ENCODE measurements around the gene NFS1. TPM values are rescaled to one million over a fixed set of nuclear protein-coding genes. Genes with fewer than 3 reads are reported as not detected.

NFS1 gene
- total and polyA plus RNA-seq, 2 of the 4 experiments (the other 2 are of a cell fraction), result 16.5 to 35.6 TPM

GRCh38 chr20:35698298-35699126, 640 bp downstream of the NFS1 start:
- peak overlapping the region; percentile 95 for H3K23ac ChIP-seq (ENCODE audit: low read depth, low read length)
- no peaks in the 10 kb centered on the region for H3K9me3 ChIP-seq (ENCODE audit: control insufficient read depth, insufficient read depth, low read length)
- ChIA-PET CTCF (no interaction called here), POLR2A (ENCODE audit: unreplicated experiment) (no interaction called here)
- H3K4me3 ChIP-seq (ENCODE audit: insufficient read depth, low read depth, low read length), result peak overlapping the region; percentile 73
- no peak for DNase-seq
- peak overlapping the region; percentile 35 for H4K5ac ChIP-seq (ENCODE audit: low read depth, low read length)
- peaks cover 17% of the 10 kb centered on the region for H4K20me1 ChIP-seq (ENCODE audit: insufficient read depth, low read length)
- peak overlapping the region; percentile 52 for H3K4ac ChIP-seq (ENCODE audit: low read depth, low read length)
- peak overlapping the region; percentile 14; the same call in 1 of the 2 replicates for H2BK120ac ChIP-seq (ENCODE audit: low read depth, low read length)
- peaks cover 11% of the 10 kb centered on the region for H3K9me1 ChIP-seq (ENCODE audit: insufficient read depth, low read length)
- peaks cover 25% of the 10 kb centered on the region for H3K36me3 ChIP-seq (ENCODE audit: control insufficient read depth, insufficient read depth, low read length)
- dilution Hi-C loops (cut with HindIII; ENCODE audit: low sequenced_read_pairs, unreplicated experiment), result no loop called here
- peak overlapping the region; percentile 13; the same call in 1 of the 2 replicates for H3K56ac ChIP-seq (ENCODE audit: extremely low read depth, insufficient read depth, low read length)
- peaks cover 26 to 66% of the 10 kb centered on the region in 2 experiments for H3K79me1 ChIP-seq (ENCODE audit: low read depth in 1 of 2, low read length in 2 of 2)
- peak overlapping the region; percentile 22 for H3K27ac ChIP-seq (ENCODE audit: insufficient read depth, low read length)
- H2AFZ ChIP-seq (replicated peaks; ENCODE audit: low read length, poor library complexity), result peak overlapping the region; percentile 94
- intact Hi-C loops (cut with micrococcal nuclease), result loop anchor here (2.0 to 5.0 kb wide), 2 partner anchors 186 to 254 kb away; partner anchors contain the start of gene SCAND1
- H3K18ac ChIP-seq (ENCODE audit: low read depth, low read length), result no peak overlapping the region
- in situ Hi-C loops (cut with MboI; ENCODE audit: low sequenced_read_pairs), result no loop called here
- 2% methylated on average over 21 of the region's 37 CpGs; no CpG with 5 or more reads in 1 of the 2 experiments for WGBS, 2 experiments (ENCODE audit: extremely low coverage in 2 of 2, insufficient read length in 1 of 2)
- peak overlapping the region; percentile 86 to 90 for H4K8ac ChIP-seq (ENCODE audit: low read depth in 2 of 2, low read length in 2 of 2)
- H2BK15ac ChIP-seq (ENCODE audit: low read depth, low read length), result no peak overlapping the region
- peak overlapping the region; percentile 87 for H3K14ac ChIP-seq (replicated peaks; ENCODE audit: low read depth, low read length)
- H4K91ac ChIP-seq (ENCODE audit: insufficient read depth, low read depth, low read length), result peak overlapping the region; percentile 54
- H3K4me1 ChIP-seq (ENCODE audit: control insufficient read depth, insufficient read depth, low read length), result peaks cover 5% of the 10 kb centered on the region
- H2AK5ac ChIP-seq (ENCODE audit: low read depth, low read length), result peak overlapping the region; percentile 22; the same call in 1 of the 2 replicates
- no peaks in the 10 kb centered on the region for H3K27me3 ChIP-seq (ENCODE audit: control insufficient read depth, insufficient read depth, low read length)
- no peak overlapping the region for H2BK20ac ChIP-seq (ENCODE audit: low read depth, low read length)
- peak overlapping the region; percentile 44 for H3K9ac ChIP-seq (ENCODE audit: low read depth, low read length)
- TF ChIP-seq CHD1 (IDR thresholded peaks at IDR 0.05; ENCODE audit: low read depth, low read length), result no peak
- no peak for TF ChIP-seq SMC3 (IDR thresholded peaks at IDR 0.05; ENCODE audit: low read depth, low read length)
- TF ChIP-seq CTCF (conservative IDR thresholded peaks at IDR 0.05; ENCODE audit: low read depth, low read length), result no peak
- no peak for TF ChIP-seq RFX5 (IDR thresholded peaks at IDR 0.05; ENCODE audit: low read depth, low read length)
- TF ChIP-seq NFE2L2 (IDR thresholded peaks at IDR 0.05; ENCODE audit: low read depth, low read length), result no peak
- no peak for TF ChIP-seq RAD21 (IDR thresholded peaks at IDR 0.05; ENCODE audit: low read length)
- TF ChIP-seq MAZ (IDR thresholded peaks at IDR 0.05; ENCODE audit: borderline replicate concordance, low read depth, low read length), result no peak
- no peak for TF ChIP-seq CEBPB (IDR thresholded peaks at IDR 0.05; ENCODE audit: low read depth, low read length)
- no peak for TF ChIP-seq MXI1 (IDR thresholded peaks at IDR 0.05; ENCODE audit: borderline replicate concordance, low read depth, low read length)
- TF ChIP-seq FOS (IDR thresholded peaks at IDR 0.05; ENCODE audit: low read depth, low read length), result no peak
- TF ChIP-seq RCOR1 (IDR thresholded peaks at IDR 0.05; ENCODE audit: insufficient replicate concordance, low read length), result no peak
- no peak for TF ChIP-seq BHLHE40 (IDR thresholded peaks at IDR 0.05; ENCODE audit: low read depth, low read length)
- no peak for TF ChIP-seq POLR2A (IDR thresholded peaks at IDR 0.05; ENCODE audit: low read depth, low read length)
- H2BK5ac ChIP-seq (ENCODE audit: low read depth, low read length, poor library complexity, severe bottlenecking), result no peak overlapping the region
- H3K4me2 ChIP-seq (ENCODE audit: low read depth, low read length), result peak overlapping the region; percentile 98
- no TSS peak for BruUV-seq (replicated peaks)
- peak; percentile 40 for ATAC-seq (ENCODE audit: low read depth)
- H2AK9ac ChIP-seq (replicated peaks; ENCODE audit: low read depth, low read length, poor library complexity), result peak overlapping the region; percentile 97
